Chondrocyte (in vitro differentiated cells): ENCODE results near the gene OR6S1. TPM values are rescaled to one million over a fixed set of nuclear protein-coding genes. Genes with fewer than 3 reads are reported as not detected.

ENCODE experiments used
- DNase-seq: peaks from one replicate; pipeline ENCODE4 v3.0.0; 2021; ENCODE audit warnings: mixed read lengths, low spot score
- H3K27ac Mint-ChIP-seq: one replicate; pipeline ENCODE4 v1.8.0; 2021; ENCODE audit warnings: mild to moderate bottlenecking, moderate library complexity, mixed read lengths; ENCODE audit not compliant: unreplicated experiment
- H3K27me3 Mint-ChIP-seq: 2 replicates; pipeline ENCODE4 v1.8.0; 2021; ENCODE audit warnings: low read depth, mixed read lengths
- H3K36me3 Mint-ChIP-seq: 2 replicates; pipeline ENCODE4 v1.8.0; 2021; ENCODE audit warnings: low read depth, mixed read lengths
- H3K4me1 Mint-ChIP-seq: 2 replicates; pipeline ENCODE4 v1.8.0; 2021; ENCODE audit warnings: low read depth, mild to moderate bottlenecking, mixed read lengths
- H3K4me3 Mint-ChIP-seq: one replicate; pipeline ENCODE4 v1.8.0; 2021; ENCODE audit warnings: mild to moderate bottlenecking, moderate library complexity, mixed read lengths; ENCODE audit not compliant: unreplicated experiment
- H3K9me3 Mint-ChIP-seq: 2 replicates; pipeline ENCODE4 v1.8.0; 2021; ENCODE audit warnings: low read depth, mixed read lengths
- CTCF ChIP-seq: fragments of 200-600 bp; sonication (generic); IDR thresholded peaks from 2 replicates; pipeline ENCODE4 v1.5.0; 2021; ENCODE audit warnings: antibody characterized with exemption, mild to moderate bottlenecking, moderate library complexity
- total RNA-seq: library from RNA; stranded (reverse); gene quantifications from 3 replicates; pipeline ENCODE4 v1.2.1, GENCODE V29; 2021

OR6S1 gene
- total RNA-seq, 1 donor from 2014 or later, result not detected

GRCh38 chr14:20612403-20612802, 29.1 kb downstream of the OR6S1 start:
- Mint-ChIP-seq H3K27ac (no peak overlapping the region), H3K4me1 (no peaks in the 10 kb centered on the region), H3K27me3 (no peaks in the 10 kb centered on the region), H3K4me3 (no peak overlapping the region), H3K9me3 (no peaks in the 10 kb centered on the region), H3K36me3 (no peaks in the 10 kb centered on the region)
- TF ChIP-seq CTCF, result no peak
- no peak for DNase-seq

- Mint-ChIP-seq H3K4me3 (no peak overlapping the region), H3K36me3 (no peaks in the 10 kb centered on the region), H3K27ac (no peak overlapping the region), H3K27me3 (no peaks in the 10 kb centered on the region), H3K4me1 (no peaks in the 10 kb centered on the region), H3K9me3 (no peaks in the 10 kb centered on the region)
- DNase-seq, result no peak
- TF ChIP-seq CTCF, result no peak
These were observed 30.2 kb downstream of the OR6S1 start for GRCh38 chr14:20611277-20611676.

- TF ChIP-seq CTCF, result no peak
- H3K9me3 Mint-ChIP-seq, result no peaks in the 10 kb centered on the region
- H3K4me3 Mint-ChIP-seq, result no peak overlapping the region
- DNase-seq, result no peak
- H3K4me1 Mint-ChIP-seq, result no peaks in the 10 kb centered on the region
- H3K27ac Mint-ChIP-seq, result no peak overlapping the region
- no peaks in the 10 kb centered on the region for H3K27me3 Mint-ChIP-seq
- H3K36me3 Mint-ChIP-seq, result no peaks in the 10 kb centered on the region
These were observed 31.3 kb downstream of the OR6S1 start for GRCh38 chr14:20610002-20610765.

- no peak overlapping the region for H3K27ac Mint-ChIP-seq
- no peaks in the 10 kb centered on the region for H3K9me3 Mint-ChIP-seq
- H3K27me3 Mint-ChIP-seq, result no peaks in the 10 kb centered on the region
- H3K4me3 Mint-ChIP-seq, result no peak overlapping the region
- no peak for DNase-seq
- H3K36me3 Mint-ChIP-seq, result no peaks in the 10 kb centered on the region
- no peaks in the 10 kb centered on the region for H3K4me1 Mint-ChIP-seq
- TF ChIP-seq CTCF, result peak; percentile 100
These were observed 32.1 kb downstream of the OR6S1 start for GRCh38 chr14:20609215-20610001.

GRCh38 chr14:20608383-20609110, 32.9 kb downstream of the OR6S1 start:
- no peaks in the 10 kb centered on the region for H3K27me3 Mint-ChIP-seq
- no peak overlapping the region for H3K4me3 Mint-ChIP-seq
- no peaks in the 10 kb centered on the region for H3K4me1 Mint-ChIP-seq
- DNase-seq, result no peak
- H3K27ac Mint-ChIP-seq, result peak overlapping the region; percentile 71
- H3K9me3 Mint-ChIP-seq, result no peaks in the 10 kb centered on the region
- no peaks in the 10 kb centered on the region for H3K36me3 Mint-ChIP-seq
- TF ChIP-seq CTCF, result no peak
